ENCODE results near the gene BICRA. TPM values are rescaled to one million over a fixed set of nuclear protein-coding genes. Genes with fewer than 3 reads are reported as not detected.

BICRA gene
- total and polyA plus RNA-seq, 3 donors from 2014 or later, result 9.2 to 19.2 (median 13.5) TPM

GRCh38 chr19:47614021-47614295, 5.0 kb downstream of the BICRA start:
- intact Hi-C loops (cut with DNase I; ENCODE audit: low total_unique reads), result no loop called here
- TF ChIP-seq POLR2A (IDR thresholded peaks at IDR 0.05), result no peak
- no peak for TF ChIP-seq CTCF (IDR thresholded peaks at IDR 0.05)
- H3K4me3 ChIP-seq, result no peak overlapping the region
- H3K4me1 ChIP-seq, result peaks cover 23% of the 10 kb centered on the region
- no peaks in the 10 kb centered on the region for H3K9me3 ChIP-seq
- no peak overlapping the region for H3K27ac ChIP-seq
- DNase-seq, result no peak
- no peaks in the 10 kb centered on the region for H3K36me3 ChIP-seq (ENCODE audit: low read depth, missing control alignments)
- no peaks in the 10 kb centered on the region for H3K27me3 ChIP-seq
- WGBS, 2 donors, result 27 to 39% methylated on average over 3 of the region's 3 CpGs

GRCh38 chr19:47614559-47614958, 5.6 kb downstream of the BICRA start:
- Histone ChIP-seq H3K36me3 (ENCODE audit: low read depth, missing control alignments) (no peaks in the 10 kb centered on the region), H3K27me3 (no peaks in the 10 kb centered on the region), H3K27ac (no peak overlapping the region), H3K9me3 (no peaks in the 10 kb centered on the region), H3K4me1 (peaks cover 23% of the 10 kb centered on the region), H3K4me3 (no peak overlapping the region)
- WGBS, 2 donors, result 92% methylated on average over 10 of the region's 10 CpGs
- intact Hi-C loops (cut with DNase I; ENCODE audit: low total_unique reads), result no loop called here
- no peak for TF ChIP-seq POLR2A (IDR thresholded peaks at IDR 0.05)
- no peak for TF ChIP-seq CTCF (IDR thresholded peaks at IDR 0.05)
- DNase-seq, result no peak

GRCh38 chr19:47615230-47615629, 6.3 kb downstream of the BICRA start:
- DNase-seq, result no peak
- Histone ChIP-seq H3K9me3 (no peaks in the 10 kb centered on the region), H3K27me3 (no peaks in the 10 kb centered on the region), H3K4me3 (no peak overlapping the region), H3K4me1 (peaks cover 23% of the 10 kb centered on the region), H3K36me3 (ENCODE audit: low read depth, missing control alignments) (no peaks in the 10 kb centered on the region), H3K27ac (no peak overlapping the region)
- TF ChIP-seq CTCF (IDR thresholded peaks at IDR 0.05) (no peak), POLR2A (IDR thresholded peaks at IDR 0.05) (no peak)
- 81 to 83% methylated on average over 7 of the region's 7 CpGs for WGBS, 2 donors
- intact Hi-C loops (cut with DNase I; ENCODE audit: low total_unique reads), result no loop called here

- Histone ChIP-seq H3K4me3 (no peak overlapping the region), H3K4me1 (peaks cover 20% of the 10 kb centered on the region), H3K9me3 (no peaks in the 10 kb centered on the region), H3K27me3 (no peaks in the 10 kb centered on the region), H3K36me3 (ENCODE audit: low read depth, missing control alignments) (no peaks in the 10 kb centered on the region), H3K27ac (no peak overlapping the region)
- intact Hi-C loops (cut with DNase I; ENCODE audit: low total_unique reads), result no loop called here
- 83 to 89% methylated on average over 7 of the region's 7 CpGs for WGBS, 2 donors
- TF ChIP-seq POLR2A (IDR thresholded peaks at IDR 0.05), result no peak
- no peak for TF ChIP-seq CTCF (IDR thresholded peaks at IDR 0.05)
- DNase-seq, result no peak
These were observed 6.8 kb downstream of the BICRA start for GRCh38 chr19:47615714-47616113.

GRCh38 chr19:47618771-47619170, 9.8 kb downstream of the BICRA start:
- Histone ChIP-seq H3K4me3 (no peak overlapping the region), H3K36me3 (ENCODE audit: low read depth, missing control alignments) (no peaks in the 10 kb centered on the region), H3K9me3 (no peaks in the 10 kb centered on the region), H3K27me3 (no peaks in the 10 kb centered on the region), H3K27ac (peak overlapping the region in 1 of 2 donors; percentile 20), H3K4me1 (peaks cover 2% of the 10 kb centered on the region)
- 19 to 44% methylated on average over 11 to 13 of the region's 14 CpGs for WGBS, 2 donors
- peak; percentile 71 for DNase-seq
- intact Hi-C loops (cut with DNase I; ENCODE audit: low total_unique reads), result no loop called here
- TF ChIP-seq POLR2A (IDR thresholded peaks at IDR 0.05) (no peak), CTCF (IDR thresholded peaks at IDR 0.05) (no peak)

All from testis (tissue), 3 donors.